K562 (cell line): ENCODE measurements around the gene TMC4. TPM values are rescaled to one million over a fixed set of nuclear protein-coding genes. Genes with fewer than 3 reads are reported as not detected.

Source experiments
- ATAC-seq: fragments of 200-7000 bp; cut with Tn5 transposase; 3 replicates; pipeline ENCODE4 v1.9.1; 2020; ENCODE audit warnings: moderate library complexity
- BruUV-seq: library from RNA; stranded (reverse); fragments of 400-500 nt; replicated peaks from 2 replicates; lab custom pipeline; 2021; lab: Mats Ljungman, UMichigan
- CTCF ChIA-PET: fragments of 300-600 bp; formaldehyde crosslinking; extraction: SDS; loops from one replicate; lab custom pipeline; 2021; ENCODE audit warnings: low intra/inter-chr PET ratio; lab: Yijun Ruan, JAX
- POLR2A ChIA-PET: fragments of 300-600, 350-650 bp; sonication (Branson Sonifier 250); formaldehyde crosslinking; extraction: SDS; loops from one replicate; lab custom pipeline; 2021; ENCODE audit warnings: antibody characterized with exemption, inconsistent platforms; lab: Yijun Ruan, JAX
- DNase-seq, 4 experiments: peaks; one replicate each; pipeline versions ENCODE4 v3.0.0 to v3.0.0-alpha.2; 2011 to 2018; ENCODE audit warnings: low spot score in 3 of 4, mixed read lengths in 3 of 4; ENCODE audit errors: extremely low read depth in 1 of 4
- FAIRE-seq: peaks from 2 replicates; lab custom pipeline; 2011; peaks lifted over from hg19 to GRCh38; lab: Jason Lieb, UNC
- H2AFZ ChIP-seq: 2 replicates; pipeline ENCODE4 v1.6.0; 2011; ENCODE audit warnings: low read depth, low read length, control low read depth, inconsistent platforms
- H3K27ac ChIP-seq: fragments of 200-600 bp; 3 replicates; pipeline ENCODE4 v1.8.0; 2011; ENCODE audit warnings: low read depth, mild to moderate bottlenecking, control low read depth, inconsistent platforms, low read length, moderate library complexity, mixed read lengths; ENCODE audit errors: extremely low read depth
- H3K27me3 ChIP-seq, 2 experiments: fragments of 300-600 bp in 1 of 2; 2 replicates in 1 of 2; 3 replicates in 1 of 2; pipeline versions ENCODE4 v1.6.0 to v1.8.0; 2011; ENCODE audit warnings: inconsistent platforms in 2 of 2, low read length in 2 of 2, mild to moderate bottlenecking in 1 of 2, mixed read lengths in 1 of 2, moderate library complexity in 1 of 2; ENCODE audit not compliant: control insufficient read depth in 2 of 2, insufficient read depth in 2 of 2
- H3K36me3 ChIP-seq: fragments of 300-600 bp; 3 replicates; pipeline ENCODE4 v1.8.0; 2011; ENCODE audit warnings: mild to moderate bottlenecking, low read length, inconsistent platforms; ENCODE audit not compliant: control insufficient read depth, insufficient read depth
- H3K4me1 ChIP-seq, 2 experiments: fragments of 200-600 bp in 1 of 2; replicated peaks in 1 of 2; 2 replicates in 1 of 2; 3 replicates in 1 of 2; pipeline versions ENCODE4 v1.5.1 to v1.8.0; 2011; ENCODE audit warnings: inconsistent platforms in 2 of 2, low read length in 2 of 2, mild to moderate bottlenecking in 1 of 2, mixed read lengths in 1 of 2, moderate library complexity in 1 of 2; ENCODE audit not compliant: control insufficient read depth in 2 of 2, insufficient read depth in 2 of 2
- H3K4me2 ChIP-seq: 2 replicates; pipeline ENCODE4 v1.6.1; 2011; ENCODE audit warnings: low read length, control low read depth, inconsistent platforms, mixed read lengths; ENCODE audit not compliant: insufficient read depth
- H3K4me3 ChIP-seq: fragments of 200-600 bp; sonication (generic), shearing (Covaris generic); 2 replicates; pipeline ENCODE4 v1.5.1; 2016; ENCODE audit warnings: control low read depth, inconsistent platforms
- H3K79me2 ChIP-seq: fragments of 200-600 bp; 3 replicates; pipeline ENCODE4 v1.8.0; 2011; ENCODE audit warnings: low read length, inconsistent platforms; ENCODE audit not compliant: control insufficient read depth, insufficient read depth
- H3K9ac ChIP-seq, 2 experiments: 2 replicates each; pipeline versions ENCODE4 v1.6.0 to v1.6.1; 2011; ENCODE audit warnings: low read depth in 2 of 2, low read length in 2 of 2, control low read depth in 1 of 2, inconsistent platforms in 1 of 2, mild to moderate bottlenecking in 1 of 2, mixed read lengths in 1 of 2; ENCODE audit not compliant: insufficient read depth in 1 of 2
- H3K9me1 ChIP-seq: one replicate; pipeline ENCODE4 v1.6.0; 2011; ENCODE audit warnings: inconsistent platforms, mild to moderate bottlenecking, low read length, moderate library complexity; ENCODE audit not compliant: control insufficient read depth, insufficient read depth
- H3K9me3 ChIP-seq: replicated peaks from 2 replicates; pipeline ENCODE4 v1.5.1; 2011; ENCODE audit warnings: low read depth, low read length, inconsistent platforms; ENCODE audit not compliant: control insufficient read depth, insufficient read depth
- H4K20me1 ChIP-seq: replicated peaks from 2 replicates; pipeline ENCODE4 v1.6.1; 2011; ENCODE audit warnings: low read length, inconsistent platforms, mixed read lengths; ENCODE audit not compliant: control insufficient read depth, insufficient read depth
- NEUROD1 ChIP-seq: fragments of 150-350 bp; IDR thresholded peaks from 2 replicates; pipeline ENCODE4 v1.6.1; 2014; ENCODE audit warnings: borderline replicate concordance, low read length, low read depth; ENCODE audit not compliant: partially characterized antibody
- POLR2G ChIP-seq: fragments of 200-400 bp; formaldehyde crosslinking; IDR thresholded peaks from 2 replicates; pipeline ENCODE4 v1.6.1; 2017; ENCODE audit warnings: low read depth, mild to moderate bottlenecking, antibody characterized with exemption, low read length, moderate library complexity
- RBFOX2 ChIP-seq: fragments of 200-400 bp; formaldehyde crosslinking; IDR thresholded peaks from 2 replicates; pipeline ENCODE4 v1.6.1; 2017; ENCODE audit warnings: low read depth, mild to moderate bottlenecking, low read length, moderate library complexity
- TCFL5 ChIP-seq: fragments of 250-450 bp; sonication (Bioruptor Pico); conservative IDR thresholded peaks from 2 replicates; pipeline ENCODE4 v1.6.1; 2021; ENCODE audit warnings: mild to moderate bottlenecking, moderate library complexity, matching md5 sums
- ZNF766 ChIP-seq: fragments of 200-800 bp; sonication (Bioruptor generic); conservative IDR thresholded peaks from 2 replicates; pipeline ENCODE4 v1.6.1; 2016; ENCODE audit warnings: missing genetic modification characterization, missing compliant biosample characterization
- WGBS: fragments of 100-300 bp; shearing (Covaris generic); methylation state at CpG from one replicate; pipeline ENCODE4 v1.1.6; 2016; ENCODE audit warnings: low coverage, mixed read lengths; ENCODE audit not compliant: insufficient coverage; ENCODE audit errors: missing lambda C conversion rate; 5-methylcytosine and 5-hydroxymethylcytosine counted together
- in situ Hi-C: fragments of 300-500 bp; cut with MboI; formaldehyde crosslinking; loops from 4 replicates; pipeline ENCODE4 v1.15.0; 2018; ENCODE audit warnings: inconsistent platforms, mixed read lengths
- intact Hi-C: fragments of 100-400 bp; cut with micrococcal nuclease; formaldehyde crosslinking; loops from 2 replicates; pipeline ENCODE4 v1.14.2; 2022
- polyA plus RNA-seq, 8 experiments: library from polyadenylated mRNA; depleted of rRNA in 4 of 8; stranded (reverse) in 5 of 8; unstranded in 3 of 8; fragments of >200 nt; fragmentation: Nextera tagmentation in 2 of 8; fragmentation: Illumina TruSeq in 1 of 8; extraction: Ambion mirVana in 2 of 8; extraction: Trizol in 1 of 8; gene quantifications; 2 replicates each; pipeline versions ENCODE4 v1.2.1 to v1.2.3, GENCODE V29; 2011 to 2014; ENCODE audit warnings: inconsistent platforms in 1 of 8, missing spikeins in 1 of 8
- total RNA-seq, 7 experiments: library from RNA; depleted of rRNA in 6 of 7; stranded (reverse); fragments of >200 nt in 6 of 7; fragmentation: Illumina TruSeq in 2 of 7; extraction: Trizol in 2 of 7; gene quantifications; 2 replicates each; pipeline versions ENCODE4 v1.2.1 to v1.2.3, GENCODE V29; 2011 to 2021; ENCODE audit warnings: low replicate concordance in 1 of 7
- TF ChIP-seq, protein P1 (sequence below): sonication (generic); formaldehyde crosslinking; IDR thresholded peaks from 2 replicates; pipeline ENCODE4 v1.8.1; 2023; ENCODE audit warnings: missing genetic modification reagents, mild to moderate bottlenecking, borderline replicate concordance
- TF ChIP-seq, protein P2 (sequence below): fragments of 250-450 bp; sonication (Bioruptor Pico); IDR thresholded peaks from 2 replicates; pipeline ENCODE4 v1.9.0; 2021; ENCODE audit warnings: mild to moderate bottlenecking

Gene TMC4
- total and polyA plus RNA-seq, 9 of the 15 experiments (the other 6 are each of a cell fraction or from before 2014, with no cell fraction given) = 0.12 to 0.79 (median 0.36) TPM; not detected in 2

DNA sequence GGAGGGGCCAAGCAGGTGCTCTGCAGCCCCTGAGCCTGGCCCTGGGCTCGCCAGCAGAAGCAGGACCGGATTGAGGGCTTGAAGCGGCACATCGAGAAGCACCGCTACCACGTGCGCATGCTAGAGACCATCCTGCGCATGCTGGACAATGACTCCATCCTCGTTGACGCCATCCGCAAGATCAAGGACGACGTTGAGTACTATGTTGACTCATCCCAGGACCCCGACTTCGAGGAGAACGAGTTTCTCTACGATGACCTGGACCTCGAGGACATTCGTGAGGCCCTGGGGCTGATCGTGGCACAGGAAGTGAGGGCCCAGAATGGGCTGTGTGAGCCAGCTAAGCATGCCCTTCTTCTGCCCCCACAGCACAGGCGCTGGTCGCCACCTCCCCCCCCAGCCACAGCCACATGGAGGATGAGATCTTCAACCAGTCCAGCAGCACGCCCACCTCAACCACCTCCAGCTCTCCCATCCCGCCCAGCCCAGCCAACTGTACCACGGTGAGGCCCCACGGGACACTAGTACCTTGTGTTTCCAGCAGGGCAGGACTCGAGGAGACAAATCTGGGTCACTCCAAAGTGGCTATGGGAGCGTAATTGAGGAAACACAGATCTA lies 27.3 kb downstream of the TMC4 start:
- peak overlapping the region in 1 of 2 experiments; percentile 15; a peak in 1 of 4 replicates for H3K9ac ChIP-seq
- in situ Hi-C loops (no loop called here), intact Hi-C loops (no loop called here)
- H4K20me1 ChIP-seq = peaks cover 20% of the 10 kb centered on the region
- H3K4me3 ChIP-seq = no peak overlapping the region
- FAIRE-seq = no peak
- H3K9me3 ChIP-seq = no peaks in the 10 kb centered on the region
- POLR2A ChIA-PET = interaction anchor here (0.6 to 1.2 kb wide), 3 partner anchors 11 to 36 kb away, joined by 3 to 6 read pairs (median 3); no protein-coding TSS in a partner anchor
- H3K79me2 ChIP-seq = peaks cover 21% of the 10 kb centered on the region
- peaks cover 4% of the 10 kb centered on the region for H3K9me1 ChIP-seq
- peak; percentile 20; the same call in 1 of the 2 replicates for TF ChIP-seq RBFOX2
- 0 out of 2 replicates have a peak, but pooled peaks have one; percentile 8 for TF ChIP-seq POLR2G
- no peak for TF ChIP-seq TCFL5
- WGBS = 95% methylated on average over 21 of the region's 28 CpGs
- ATAC-seq = no peak
- no peak overlapping the region for H3K4me2 ChIP-seq
- DNase-seq = no peak
- CTCF ChIA-PET = no interaction called here
- no peak overlapping the region for H2AFZ ChIP-seq
- peaks cover 98% of the 10 kb centered on the region; the same call in 2 of the 3 replicates for H3K36me3 ChIP-seq
- peaks cover 0 to 6% of the 10 kb centered on the region in 2 experiments; a peak in 2 of 5 replicates for H3K4me1 ChIP-seq
- H3K27ac ChIP-seq = no peak overlapping the region
- H3K27me3 ChIP-seq = no peaks in the 10 kb centered on the region
- BruUV-seq = no TSS peak

DNA sequence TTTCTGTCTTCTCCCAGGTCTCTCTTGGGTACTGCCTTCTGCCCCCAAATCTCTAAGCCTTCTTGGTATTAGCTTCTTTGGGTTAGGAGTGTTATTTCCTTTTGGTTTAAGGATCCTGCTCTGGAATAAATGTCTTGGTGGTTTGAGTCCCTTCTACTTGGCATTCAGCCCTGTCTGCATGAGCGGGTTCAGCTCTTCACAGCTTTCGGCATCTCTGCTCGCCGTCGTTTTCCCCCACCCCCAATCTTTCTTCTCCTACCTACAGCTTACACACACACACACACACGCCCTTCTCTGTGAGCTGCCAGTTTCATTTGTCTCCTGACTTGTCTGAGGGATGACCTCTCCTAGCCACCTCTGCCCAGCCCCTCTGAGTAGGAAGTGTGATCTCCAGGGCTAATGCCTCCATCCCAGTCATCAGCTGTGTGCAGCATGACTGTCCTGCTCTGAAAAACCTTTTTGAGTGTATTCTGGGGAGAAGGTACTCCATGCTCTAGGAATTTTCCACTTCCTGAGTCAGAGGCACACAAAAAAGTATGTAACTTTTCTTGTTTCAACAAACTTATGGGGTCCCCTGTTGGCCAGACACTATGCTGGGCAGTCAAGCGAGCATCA lies 30.7 kb downstream of the TMC4 start:
- WGBS = 89% methylated on average over 7 of the region's 7 CpGs
- no peaks in the 10 kb centered on the region for H3K27me3 ChIP-seq
- H3K9ac ChIP-seq = no peak overlapping the region
- ChIA-PET CTCF (no interaction called here), POLR2A (interaction anchor here (1.4 kb wide), 1 partner anchor 16 kb away, joined by 3 read pairs; no protein-coding TSS in a partner anchor)
- BruUV-seq = no TSS peak
- H4K20me1 ChIP-seq = peaks cover 26% of the 10 kb centered on the region
- no peak overlapping the region for H3K27ac ChIP-seq
- in situ Hi-C loops (no loop called here), intact Hi-C loops (no loop called here)
- H3K9me1 ChIP-seq = peaks cover 16% of the 10 kb centered on the region
- DNase-seq (no peak), FAIRE-seq (no peak), ATAC-seq (no peak)
- H2AFZ ChIP-seq = no peak overlapping the region
- H3K4me2 ChIP-seq = no peak overlapping the region
- H3K9me3 ChIP-seq = no peaks in the 10 kb centered on the region
- peaks cover 10 to 25% of the 10 kb centered on the region in 2 experiments; a peak in 4 of 5 replicates for H3K4me1 ChIP-seq
- H3K36me3 ChIP-seq = peaks cover 86% of the 10 kb centered on the region
- peaks cover 52% of the 10 kb centered on the region for H3K79me2 ChIP-seq
- H3K4me3 ChIP-seq = no peak overlapping the region
- TF ChIP-seq, protein P1, sequence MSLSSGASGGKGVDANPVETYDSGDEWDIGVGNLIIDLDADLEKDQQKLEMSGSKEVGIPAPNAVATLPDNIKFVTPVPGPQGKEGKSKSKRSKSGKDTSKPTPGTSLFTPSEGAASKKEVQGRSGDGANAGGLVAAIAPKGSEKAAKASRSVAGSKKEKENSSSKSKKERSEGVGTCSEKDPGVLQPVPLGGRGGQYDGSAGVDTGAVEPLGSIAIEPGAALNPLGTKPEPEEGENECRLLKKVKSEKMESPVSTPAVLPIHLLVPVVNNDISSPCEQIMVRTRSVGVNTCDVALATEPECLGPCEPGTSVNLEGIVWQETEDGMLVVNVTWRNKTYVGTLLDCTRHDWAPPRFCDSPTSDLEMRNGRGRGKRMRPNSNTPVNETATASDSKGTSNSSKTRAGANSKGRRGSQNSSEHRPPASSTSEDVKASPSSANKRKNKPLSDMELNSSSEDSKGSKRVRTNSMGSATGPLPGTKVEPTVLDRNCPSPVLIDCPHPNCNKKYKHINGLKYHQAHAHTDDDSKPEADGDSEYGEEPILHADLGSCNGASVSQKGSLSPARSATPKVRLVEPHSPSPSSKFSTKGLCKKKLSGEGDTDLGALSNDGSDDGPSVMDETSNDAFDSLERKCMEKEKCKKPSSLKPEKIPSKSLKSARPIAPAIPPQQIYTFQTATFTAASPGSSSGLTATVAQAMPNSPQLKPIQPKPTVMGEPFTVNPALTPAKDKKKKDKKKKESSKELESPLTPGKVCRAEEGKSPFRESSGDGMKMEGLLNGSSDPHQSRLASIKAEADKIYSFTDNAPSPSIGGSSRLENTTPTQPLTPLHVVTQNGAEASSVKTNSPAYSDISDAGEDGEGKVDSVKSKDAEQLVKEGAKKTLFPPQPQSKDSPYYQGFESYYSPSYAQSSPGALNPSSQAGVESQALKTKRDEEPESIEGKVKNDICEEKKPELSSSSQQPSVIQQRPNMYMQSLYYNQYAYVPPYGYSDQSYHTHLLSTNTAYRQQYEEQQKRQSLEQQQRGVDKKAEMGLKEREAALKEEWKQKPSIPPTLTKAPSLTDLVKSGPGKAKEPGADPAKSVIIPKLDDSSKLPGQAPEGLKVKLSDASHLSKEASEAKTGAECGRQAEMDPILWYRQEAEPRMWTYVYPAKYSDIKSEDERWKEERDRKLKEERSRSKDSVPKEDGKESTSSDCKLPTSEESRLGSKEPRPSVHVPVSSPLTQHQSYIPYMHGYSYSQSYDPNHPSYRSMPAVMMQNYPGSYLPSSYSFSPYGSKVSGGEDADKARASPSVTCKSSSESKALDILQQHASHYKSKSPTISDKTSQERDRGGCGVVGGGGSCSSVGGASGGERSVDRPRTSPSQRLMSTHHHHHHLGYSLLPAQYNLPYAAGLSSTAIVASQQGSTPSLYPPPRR (CRISPR knock-in tag) = no peak
- TF ChIP-seq, protein P2, sequence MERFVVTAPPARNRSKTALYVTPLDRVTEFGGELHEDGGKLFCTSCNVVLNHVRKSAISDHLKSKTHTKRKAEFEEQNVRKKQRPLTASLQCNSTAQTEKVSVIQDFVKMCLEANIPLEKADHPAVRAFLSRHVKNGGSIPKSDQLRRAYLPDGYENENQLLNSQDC = no peak
- no peak for TF ChIP-seq NEUROD1
- no peak for TF ChIP-seq ZNF766 (CRISPR knock-in tag)
